ENCODE measurements around the gene CHTOP.
"Not testable (repeated sequence)": the region's sequence is repeated elsewhere in the genome, so short reads cannot be mapped to it uniquely, and the experiment has no call there.

The CHTOP gene

DNA sequence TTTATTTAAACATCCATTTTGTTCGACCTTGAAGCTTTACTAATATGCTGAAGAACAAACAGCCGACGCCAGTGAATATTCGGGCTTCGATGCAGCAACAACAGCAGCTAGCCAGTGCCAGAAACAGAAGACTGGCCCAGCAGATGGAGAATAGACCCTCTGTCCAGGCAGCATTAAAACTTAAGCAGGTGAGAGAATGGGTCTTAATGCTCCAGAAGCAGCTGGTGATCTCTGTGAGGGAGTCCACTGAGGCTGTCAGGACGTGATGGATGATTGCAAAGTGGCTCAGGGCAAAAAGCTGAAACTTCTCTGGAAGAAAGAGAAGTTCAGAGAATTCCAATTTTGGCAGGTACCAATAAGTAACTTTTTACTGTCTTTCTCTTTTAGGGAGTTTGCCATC, 4.4 kb downstream of the CHTOP start:
- TF ChIP-seq POLR2AphosphoS5 (IDR thresholded peaks at IDR 0.05; ENCODE audit: low read depth, low read length) (no peak), POLR2A (IDR thresholded peaks at IDR 0.05; ENCODE audit: low read depth, low read length) (no peak), SPI1 (IDR thresholded peaks at IDR 0.05; ENCODE audit: low read depth, low read length) (no peak), POU2F2 (IDR thresholded peaks at IDR 0.05; ENCODE audit: low read depth, low read length) (no peak), PAX5 (IDR thresholded peaks at IDR 0.05; ENCODE audit: insufficient read depth, low read length, severe bottlenecking) (no peak), TAF1 (IDR thresholded peaks at IDR 0.05; ENCODE audit: low read depth, low read length) (no peak)
- FAIRE-seq: no peak
- DNase-seq (ENCODE audit: insufficient read length, low spot score): no peak

DNA sequence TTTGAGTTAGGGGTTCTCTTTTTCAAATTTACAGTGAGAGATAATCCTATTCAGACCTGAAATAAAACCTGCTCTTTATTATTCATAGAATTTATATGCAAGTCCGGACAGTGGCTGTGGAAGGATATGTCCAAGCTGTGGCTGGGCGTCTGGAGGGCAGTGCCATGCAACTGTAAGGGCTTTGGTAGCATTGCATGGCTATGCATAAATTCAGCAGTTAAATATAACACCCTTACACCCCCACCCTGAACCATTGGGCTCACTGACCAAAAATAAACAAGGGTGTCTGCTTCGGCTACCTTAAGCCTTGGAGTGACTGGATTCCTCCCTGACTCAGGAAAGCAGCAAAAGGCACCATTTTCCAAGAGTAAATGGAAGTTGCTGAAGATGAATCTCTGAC, 5.4 kb downstream of the CHTOP start:
- DNase-seq (ENCODE audit: insufficient read length, low spot score) (no peak), FAIRE-seq (no peak)
- TF ChIP-seq POLR2A (IDR thresholded peaks at IDR 0.05; ENCODE audit: low read depth, low read length) (no peak), SPI1 (IDR thresholded peaks at IDR 0.05; ENCODE audit: low read depth, low read length) (no peak), POU2F2 (IDR thresholded peaks at IDR 0.05; ENCODE audit: low read depth, low read length) (no peak), PAX5 (IDR thresholded peaks at IDR 0.05; ENCODE audit: insufficient read depth, low read length, severe bottlenecking) (no peak), POLR2AphosphoS5 (IDR thresholded peaks at IDR 0.05; ENCODE audit: low read depth, low read length) (no peak), TAF1 (IDR thresholded peaks at IDR 0.05; ENCODE audit: low read depth, low read length) (no peak)

GRCh38 chr1:153640213-153640612, 6.3 kb downstream of the CHTOP start:
- not testable (repeated sequence) for DNase-seq (ENCODE audit: insufficient read length, low spot score); FAIRE-seq

DNA sequence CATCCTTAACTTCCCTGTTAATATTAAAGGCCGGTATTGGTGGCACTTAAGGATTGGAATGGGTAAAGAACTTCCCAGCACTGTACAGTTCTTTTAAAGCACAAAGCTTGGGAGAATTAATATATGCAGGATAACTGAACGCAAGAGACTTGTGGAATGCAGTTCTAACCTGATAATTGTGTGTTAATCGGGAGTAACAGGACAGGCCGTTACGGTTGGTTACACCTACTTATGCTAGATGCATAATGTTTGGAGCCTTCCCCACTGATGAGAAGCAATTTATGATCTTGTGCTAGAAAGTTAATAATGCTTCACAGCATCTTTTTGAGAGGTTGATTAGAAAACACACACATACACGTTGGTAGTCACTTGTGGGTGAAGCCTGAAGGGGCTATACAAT, 7.0 kb downstream of the CHTOP start:
- TF ChIP-seq SPI1 (IDR thresholded peaks at IDR 0.05; ENCODE audit: low read depth, low read length): no peak
- TF ChIP-seq POLR2A (IDR thresholded peaks at IDR 0.05; ENCODE audit: low read depth, low read length): 0 out of 2 replicates have a peak, but pooled peaks have one; percentile 26
- FAIRE-seq: no peak
- DNase-seq (ENCODE audit: insufficient read length, low spot score): no peak

DNA sequence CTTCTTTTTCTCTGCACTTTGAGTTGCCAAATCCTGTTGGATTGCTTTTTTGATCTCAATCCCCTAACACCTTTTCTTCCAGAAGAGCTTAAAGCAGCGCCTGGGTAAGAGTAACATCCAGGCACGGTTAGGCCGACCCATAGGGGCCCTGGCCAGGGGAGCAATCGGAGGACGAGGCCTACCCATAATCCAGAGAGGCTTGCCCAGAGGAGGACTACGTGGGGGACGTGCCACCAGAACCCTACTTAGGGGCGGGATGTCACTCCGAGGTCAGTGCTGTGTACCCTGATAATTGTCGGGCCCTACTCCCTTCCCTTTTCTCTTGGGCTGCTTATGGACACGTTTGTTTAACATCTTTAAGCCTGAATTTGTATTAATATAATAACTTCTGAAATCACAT, 8.3 kb downstream of the CHTOP start:
- TF ChIP-seq POU2F2 (IDR thresholded peaks at IDR 0.05; ENCODE audit: low read depth, low read length): no peak
- no peak for TF ChIP-seq POLR2AphosphoS5 (IDR thresholded peaks at IDR 0.05; ENCODE audit: low read depth, low read length)
- TF ChIP-seq SPI1 (IDR thresholded peaks at IDR 0.05; ENCODE audit: low read depth, low read length): no peak
- no peak for TF ChIP-seq TAF1 (IDR thresholded peaks at IDR 0.05; ENCODE audit: low read depth, low read length)
- TF ChIP-seq PAX5 (IDR thresholded peaks at IDR 0.05; ENCODE audit: insufficient read depth, low read length, severe bottlenecking): no peak
- no peak for TF ChIP-seq POLR2A (IDR thresholded peaks at IDR 0.05; ENCODE audit: low read depth, low read length)
- no peak for FAIRE-seq
- no peak for DNase-seq (ENCODE audit: insufficient read length, low spot score)

- DNase-seq (ENCODE audit: insufficient read length, low spot score): no peak
- FAIRE-seq: no peak
- TF ChIP-seq POLR2AphosphoS5 (IDR thresholded peaks at IDR 0.05; ENCODE audit: low read depth, low read length): no peak
- no peak for TF ChIP-seq POLR2A (IDR thresholded peaks at IDR 0.05; ENCODE audit: low read depth, low read length)
- TF ChIP-seq TAF1 (IDR thresholded peaks at IDR 0.05; ENCODE audit: low read depth, low read length): no peak
- TF ChIP-seq POU2F2 (IDR thresholded peaks at IDR 0.05; ENCODE audit: low read depth, low read length): no peak
- no peak for TF ChIP-seq PAX5 (IDR thresholded peaks at IDR 0.05; ENCODE audit: insufficient read depth, low read length, severe bottlenecking)
- no peak for TF ChIP-seq SPI1 (IDR thresholded peaks at IDR 0.05; ENCODE audit: low read depth, low read length)
Measured at GRCh38 chr1:153643100-153643499, 9.2 kb downstream of the CHTOP start.

GRCh38 chr1:153643816-153644215, 9.9 kb downstream of the CHTOP start:
- no peak for FAIRE-seq
- TF ChIP-seq POLR2A (IDR thresholded peaks at IDR 0.05; ENCODE audit: low read depth, low read length) (no peak), TAF1 (IDR thresholded peaks at IDR 0.05; ENCODE audit: low read depth, low read length) (no peak), PAX5 (IDR thresholded peaks at IDR 0.05; ENCODE audit: insufficient read depth, low read length, severe bottlenecking) (no peak), POLR2AphosphoS5 (IDR thresholded peaks at IDR 0.05; ENCODE audit: low read depth, low read length) (no peak), POU2F2 (IDR thresholded peaks at IDR 0.05; ENCODE audit: low read depth, low read length) (no peak)
- DNase-seq (ENCODE audit: insufficient read length, low spot score): no peak

DNA sequence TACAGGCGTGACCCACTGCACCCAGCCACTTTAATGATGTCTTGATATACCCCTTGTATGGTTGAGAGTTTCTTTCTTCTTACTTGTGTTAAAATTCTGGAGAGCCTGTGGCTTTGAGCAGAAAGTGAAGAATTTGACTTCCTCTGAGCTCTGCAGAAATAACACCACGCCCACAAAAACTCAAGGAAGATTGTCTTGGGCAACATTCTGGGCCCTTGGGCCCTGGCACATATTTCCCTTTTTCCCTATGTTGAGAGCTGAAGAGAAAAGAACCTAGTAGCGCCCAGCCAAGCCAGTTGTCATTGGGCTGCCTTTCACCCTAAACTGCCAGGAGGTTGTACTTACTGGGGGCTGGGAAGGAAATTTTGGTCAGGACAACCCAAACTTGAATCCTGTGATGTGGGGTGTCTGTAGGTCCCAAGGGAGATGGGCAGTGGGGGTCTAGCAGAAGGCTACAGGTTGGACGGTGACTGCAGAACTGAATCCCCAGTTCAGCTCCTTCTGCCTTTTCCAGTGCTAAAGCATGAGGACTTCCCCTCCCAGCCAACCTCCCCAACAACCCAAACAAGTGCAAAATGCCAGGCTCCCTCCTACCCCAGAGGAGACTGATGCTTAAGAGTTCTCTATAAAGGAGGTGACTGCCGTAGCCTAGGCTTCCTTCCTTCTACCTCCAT, 12.9 kb downstream of the CHTOP start:
- DNase-seq (ENCODE audit: insufficient read length, low spot score): no peak
- FAIRE-seq: no peak
- TF ChIP-seq SPI1 (IDR thresholded peaks at IDR 0.05; ENCODE audit: low read depth, low read length): no peak
- TF ChIP-seq POLR2A (IDR thresholded peaks at IDR 0.05; ENCODE audit: low read depth, low read length): peak; percentile 72

DNA sequence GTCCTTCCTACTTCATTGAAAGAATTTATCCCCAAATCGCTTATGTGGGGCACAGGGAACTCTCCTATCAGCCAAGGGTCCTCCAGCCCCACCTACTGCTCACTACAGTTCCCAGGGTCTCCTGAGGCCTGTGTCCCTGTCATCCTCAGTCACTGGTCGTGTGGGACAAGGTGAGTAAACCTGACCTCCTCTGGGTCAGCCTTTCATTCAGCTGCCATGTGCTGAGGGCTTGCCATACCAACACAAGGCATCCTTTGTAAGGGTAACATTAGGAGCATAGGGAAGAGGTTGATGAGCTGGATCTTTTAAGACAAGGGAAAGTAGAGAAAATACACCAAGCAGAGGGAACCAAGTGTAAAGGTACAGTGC, 13.5 kb downstream of the CHTOP start:
- no peak for TF ChIP-seq TAF1 (IDR thresholded peaks at IDR 0.05; ENCODE audit: low read depth, low read length)
- TF ChIP-seq POLR2A (IDR thresholded peaks at IDR 0.05; ENCODE audit: low read depth, low read length): peak; percentile 50; the same call in 1 of the 2 replicates
- peak; percentile 85; the same call in 1 of the 2 replicates for TF ChIP-seq POLR2AphosphoS5 (IDR thresholded peaks at IDR 0.05; ENCODE audit: low read depth, low read length)
- FAIRE-seq (no peak), DNase-seq (ENCODE audit: insufficient read length, low spot score) (no peak)

GRCh38 chr1:153648000-153648643, 14.3 kb downstream of the CHTOP start:
- DNase-seq (ENCODE audit: insufficient read length, low spot score) (no peak), FAIRE-seq (no peak)
- TF ChIP-seq SPI1 (IDR thresholded peaks at IDR 0.05; ENCODE audit: low read depth, low read length): no peak
- peak; percentile 24 for TF ChIP-seq POLR2A (IDR thresholded peaks at IDR 0.05; ENCODE audit: low read depth, low read length)
- no peak for TF ChIP-seq PAX5 (IDR thresholded peaks at IDR 0.05; ENCODE audit: insufficient read depth, low read length, severe bottlenecking)
- TF ChIP-seq TAF1 (IDR thresholded peaks at IDR 0.05; ENCODE audit: low read depth, low read length): no peak
- 0 out of 2 replicates have a peak, but pooled peaks have one; percentile 29 for TF ChIP-seq POU2F2 (IDR thresholded peaks at IDR 0.05; ENCODE audit: low read depth, low read length)
- peak; percentile 73 for TF ChIP-seq POLR2AphosphoS5 (IDR thresholded peaks at IDR 0.05; ENCODE audit: low read depth, low read length)

All from GM12891 (cell line).